BE2C (cell line): ENCODE results near the gene MFSD1.

Source experiments
- DNase-seq: peaks from one replicate; pipeline ENCODE4 v3.0.0-alpha.2; 2020
- H3K27me3 ChIP-seq: fragments of 250-450 bp; sonication (Bioruptor Pico); 2 replicates; pipeline ENCODE4 v1.5.1; 2020; ENCODE audit warnings: mild to moderate bottlenecking
- H3K36me3 ChIP-seq: fragments of 250-450 bp; sonication (Bioruptor Pico); 2 replicates; pipeline ENCODE4 v1.5.1; 2020; ENCODE audit warnings: mild to moderate bottlenecking
- H3K4me1 ChIP-seq: fragments of 250-450 bp; sonication (Bioruptor Pico); 2 replicates; pipeline ENCODE4 v1.5.1; 2020
- H3K4me3 ChIP-seq: 2 replicates; pipeline ENCODE4 v1.5.1; 2011; ENCODE audit warnings: low read depth, low read length
- H3K9me3 ChIP-seq: fragments of 250-450 bp; sonication (Bioruptor Pico); 2 replicates; pipeline ENCODE4 v1.5.1; 2020
- TF ChIP-seq, protein P1 (sequence below): IDR thresholded peaks from 2 replicates; pipeline ENCODE4 v1.5.1; 2012; ENCODE audit warnings: mild to moderate bottlenecking, low read depth, low read length

The MFSD1 gene

GRCh38 chr3:158794936-158795518 is 6.8 kb upstream of the MFSD1 start:
- no peaks in the 10 kb centered on the region for H3K36me3 ChIP-seq
- TF ChIP-seq, protein P1, sequence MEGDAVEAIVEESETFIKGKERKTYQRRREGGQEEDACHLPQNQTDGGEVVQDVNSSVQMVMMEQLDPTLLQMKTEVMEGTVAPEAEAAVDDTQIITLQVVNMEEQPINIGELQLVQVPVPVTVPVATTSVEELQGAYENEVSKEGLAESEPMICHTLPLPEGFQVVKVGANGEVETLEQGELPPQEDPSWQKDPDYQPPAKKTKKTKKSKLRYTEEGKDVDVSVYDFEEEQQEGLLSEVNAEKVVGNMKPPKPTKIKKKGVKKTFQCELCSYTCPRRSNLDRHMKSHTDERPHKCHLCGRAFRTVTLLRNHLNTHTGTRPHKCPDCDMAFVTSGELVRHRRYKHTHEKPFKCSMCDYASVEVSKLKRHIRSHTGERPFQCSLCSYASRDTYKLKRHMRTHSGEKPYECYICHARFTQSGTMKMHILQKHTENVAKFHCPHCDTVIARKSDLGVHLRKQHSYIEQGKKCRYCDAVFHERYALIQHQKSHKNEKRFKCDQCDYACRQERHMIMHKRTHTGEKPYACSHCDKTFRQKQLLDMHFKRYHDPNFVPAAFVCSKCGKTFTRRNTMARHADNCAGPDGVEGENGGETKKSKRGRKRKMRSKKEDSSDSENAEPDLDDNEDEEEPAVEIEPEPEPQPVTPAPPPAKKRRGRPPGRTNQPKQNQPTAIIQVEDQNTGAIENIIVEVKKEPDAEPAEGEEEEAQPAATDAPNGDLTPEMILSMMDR, result peak; percentile 78
- H3K4me3 ChIP-seq, result no peak overlapping the region
- DNase-seq, result no peak
- peaks cover 3% of the 10 kb centered on the region; the same call in 1 of the 2 replicates for H3K27me3 ChIP-seq
- no peaks in the 10 kb centered on the region for H3K9me3 ChIP-seq
- H3K4me1 ChIP-seq, result peaks cover 15% of the 10 kb centered on the region

DNA sequence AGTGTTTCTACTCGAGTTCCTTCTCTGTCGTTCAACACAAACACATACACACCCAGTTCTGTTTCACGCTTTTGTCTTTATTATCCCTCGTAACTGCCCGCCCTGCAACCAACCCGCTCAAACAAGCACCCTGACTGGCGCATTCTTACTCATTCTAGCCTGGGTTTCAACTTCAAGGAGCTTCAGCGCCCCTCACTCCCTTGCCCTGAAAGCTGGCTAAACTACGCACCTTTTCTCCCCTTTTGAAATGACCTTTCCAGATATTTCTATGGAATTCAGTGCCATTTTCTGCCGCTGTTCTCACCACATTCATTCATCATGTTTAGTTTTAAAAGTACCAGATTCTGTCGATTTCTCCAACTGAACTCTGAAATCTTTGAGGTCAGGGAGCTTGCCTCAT is 653 bp upstream of the MFSD1 start:
- H3K4me1 ChIP-seq, result peaks cover 3% of the 10 kb centered on the region; the same call in 1 of the 2 replicates
- H3K27me3 ChIP-seq, result peaks cover 3% of the 10 kb centered on the region; the same call in 1 of the 2 replicates
- no peaks in the 10 kb centered on the region for H3K9me3 ChIP-seq
- H3K4me3 ChIP-seq, result peak overlapping the region; percentile 89
- TF ChIP-seq, protein P1, result no peak
- no peaks in the 10 kb centered on the region for H3K36me3 ChIP-seq
- no peak for DNase-seq

GRCh38 chr3:158802409-158803268 is 785 bp downstream of the MFSD1 start:
- DNase-seq, result no peak
- peaks cover 3% of the 10 kb centered on the region; the same call in 1 of the 2 replicates for H3K4me1 ChIP-seq

DNA sequence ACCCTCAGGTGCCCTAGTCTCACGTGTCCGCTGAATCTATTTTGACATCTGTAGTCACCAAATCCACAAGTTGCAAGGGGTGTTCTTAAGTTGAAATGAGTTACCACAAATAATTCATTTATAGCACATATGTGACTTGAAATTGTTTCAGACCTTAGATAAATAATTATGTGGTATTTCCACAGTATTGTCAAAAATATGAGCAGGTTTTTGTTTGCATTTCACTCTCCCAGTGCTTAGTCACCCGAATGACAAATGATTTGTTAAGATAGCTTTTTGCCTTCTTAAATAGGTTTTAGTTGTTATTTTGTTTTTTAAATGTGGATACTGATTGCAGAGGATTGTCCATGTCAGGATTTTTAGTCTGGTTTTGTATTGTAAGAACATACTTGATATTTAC is 2.6 kb downstream of the MFSD1 start:
- Histone ChIP-seq H3K36me3 (no peaks in the 10 kb centered on the region), H3K4me3 (no peak overlapping the region), H3K27me3 (no peaks in the 10 kb centered on the region), H3K4me1 (no peaks in the 10 kb centered on the region), H3K9me3 (no peaks in the 10 kb centered on the region)
- TF ChIP-seq, protein P1, result no peak
- no peak for DNase-seq

More at GRCh38 chr3:158802409-158803268, 785 bp downstream of the MFSD1 start:
- Histone ChIP-seq H3K4me3 (peak overlapping the region; percentile 89), H3K27me3 (no peaks in the 10 kb centered on the region), H3K36me3 (no peaks in the 10 kb centered on the region), H3K9me3 (no peaks in the 10 kb centered on the region)
- TF ChIP-seq, protein P1, result no peak

GRCh38 chr3:158808697-158809096 is 6.8 kb downstream of the MFSD1 start:
- H3K36me3 ChIP-seq, result no peaks in the 10 kb centered on the region; the same call in none of the 2 replicates

More at GRCh38 chr3:158808697-158809096, 6.8 kb downstream of the MFSD1 start:
- Histone ChIP-seq H3K4me3 (no peak overlapping the region), H3K4me1 (no peaks in the 10 kb centered on the region), H3K27me3 (no peaks in the 10 kb centered on the region), H3K9me3 (no peaks in the 10 kb centered on the region)
- no peak for DNase-seq
- TF ChIP-seq, protein P1, result no peak
